K562 (cell line): ENCODE results near the gene UBXN1. TPM values are rescaled to one million over a fixed set of nuclear protein-coding genes. Genes with fewer than 3 reads are reported as not detected.

Source experiments
- BDP1 ChIP-seq: IDR thresholded peaks from 3 replicates; pipeline ENCODE4 v1.6.1; 2011; ENCODE audit not compliant: insufficient read length, insufficient read depth
- CBFA2T2 ChIP-seq: fragments of 450-650 bp; conservative IDR thresholded peaks from 2 replicates; pipeline ENCODE4 v1.6.1; 2017; ENCODE audit warnings: mild to moderate bottlenecking
- CBX8 ChIP-seq: fragments of 200-600 bp; sonication (generic); IDR thresholded peaks from 2 replicates; pipeline ENCODE4 v1.6.1; 2012; ENCODE audit warnings: borderline replicate concordance, mixed run types, low read depth, mild to moderate bottlenecking, moderate library complexity, mixed read lengths, low read length, control low read depth, inconsistent platforms; ENCODE audit not compliant: poor library complexity, severe bottlenecking; ENCODE audit errors: extremely low read depth
- CREBBP ChIP-seq: IDR thresholded peaks from one replicate; pipeline ENCODE4 v1.6.1; 2012; ENCODE audit warnings: low read depth, mild to moderate bottlenecking, control low read depth, inconsistent platforms, low read length
- EWSR1 ChIP-seq: fragments of 450-650 bp; IDR thresholded peaks from 2 replicates; pipeline ENCODE4 v1.6.1; 2018; ENCODE audit warnings: borderline replicate concordance, mild to moderate bottlenecking, low read depth, moderate library complexity; ENCODE audit not compliant: partially characterized antibody
- GABPB2 ChIP-seq: fragments of 250-450 bp; sonication (Bioruptor Pico); conservative IDR thresholded peaks from 2 replicates; pipeline ENCODE4 v1.5.1; 2021; ENCODE audit warnings: mild to moderate bottlenecking
- MCM5 ChIP-seq: fragments of 450-650 bp; IDR thresholded peaks from 2 replicates; pipeline ENCODE4 v1.6.1; 2016; ENCODE audit warnings: low read depth
- PPARD ChIP-seq: fragments of 250-450 bp; sonication (Bioruptor Pico); IDR thresholded peaks from 2 replicates; pipeline ENCODE4 v1.8.0; 2022; ENCODE audit warnings: inconsistent platforms, mild to moderate bottlenecking, moderate library complexity
- RBFOX2 ChIP-seq: fragments of 200-400 bp; formaldehyde crosslinking; IDR thresholded peaks from 2 replicates; pipeline ENCODE4 v1.6.1; 2017; ENCODE audit warnings: low read depth, mild to moderate bottlenecking, low read length, moderate library complexity
- SP2 ChIP-seq: IDR thresholded peaks from 2 replicates; pipeline ENCODE4 v1.6.1; 2011; ENCODE audit warnings: mild to moderate bottlenecking, low read depth, low read length, moderate library complexity; ENCODE audit not compliant: poor library complexity, severe bottlenecking; ENCODE audit errors: extremely low read depth
- STAG1 ChIP-seq: sonication (generic); formaldehyde crosslinking; IDR thresholded peaks from 2 replicates; pipeline ENCODE4 v1.5.0; 2020; ENCODE audit warnings: missing genetic modification reagents, borderline replicate concordance
- U2AF1 ChIP-seq: fragments of 200-400 bp; formaldehyde crosslinking; optimal IDR thresholded peaks from 2 replicates; pipeline ENCODE3; 2017; ENCODE audit warnings: mild to moderate bottlenecking, low read depth, low read length, moderate library complexity
- ZBED1 ChIP-seq: IDR thresholded peaks from 2 replicates; pipeline ENCODE4 v1.6.1; 2014
- ZSCAN32 ChIP-seq: fragments of 450-650 bp; formaldehyde crosslinking; IDR thresholded peaks from 2 replicates; pipeline ENCODE4 v1.4.0; 2020; ENCODE audit warnings: mild to moderate bottlenecking, moderate library complexity
- polyA plus RNA-seq, 8 experiments: library from polyadenylated mRNA; depleted of rRNA in 4 of 8; stranded (reverse) in 5 of 8; unstranded in 3 of 8; fragments of >200 nt; fragmentation: Nextera tagmentation in 2 of 8; fragmentation: Illumina TruSeq in 1 of 8; extraction: Ambion mirVana in 2 of 8; extraction: Trizol in 1 of 8; gene quantifications; 2 replicates each; pipeline versions ENCODE4 v1.2.1 to v1.2.3, GENCODE V29; 2011 to 2014; ENCODE audit warnings: inconsistent platforms in 1 of 8, missing spikeins in 1 of 8
- total RNA-seq, 7 experiments: library from RNA; depleted of rRNA in 6 of 7; stranded (reverse); fragments of >200 nt in 6 of 7; fragmentation: Illumina TruSeq in 2 of 7; extraction: Trizol in 2 of 7; gene quantifications; 2 replicates each; pipeline versions ENCODE4 v1.2.1 to v1.2.3, GENCODE V29; 2011 to 2021; ENCODE audit warnings: low replicate concordance in 1 of 7
- TF ChIP-seq, protein P1 (sequence below): sonication (generic); formaldehyde crosslinking; IDR thresholded peaks from 2 replicates; pipeline ENCODE4 v1.8.0; 2023; ENCODE audit warnings: missing genetic modification reagents, mild to moderate bottlenecking, borderline replicate concordance
- TF ChIP-seq, protein P2 (sequence below), 2 experiments: IDR thresholded peaks; 2 replicates each; pipeline ENCODE4 v1.6.1; 2011; ENCODE audit warnings: borderline replicate concordance in 1 of 2, control low read depth in 1 of 2, low read depth in 1 of 2, low read length in 1 of 2, mild to moderate bottlenecking in 1 of 2, mixed read lengths in 1 of 2, moderate library complexity in 1 of 2; ENCODE audit not compliant: insufficient read depth in 1 of 2, insufficient read length in 1 of 2, poor library complexity in 1 of 2, severe bottlenecking in 1 of 2; ENCODE audit errors: extremely low read depth in 1 of 2
- TF ChIP-seq, protein P3 (sequence below), 3 experiments: IDR thresholded peaks in 2 of 3; conservative IDR thresholded peaks in 1 of 3; 2 replicates each; pipeline ENCODE4 v1.5.1; 2011 to 2012; ENCODE audit warnings: low read length in 3 of 3, mild to moderate bottlenecking in 3 of 3, control low read depth in 2 of 3, improper control_type of control experiment in 1 of 3, inconsistent platforms in 1 of 3, low read depth in 1 of 3, mixed read lengths in 1 of 3, moderate library complexity in 1 of 3; ENCODE audit not compliant: insufficient read depth in 2 of 3

The UBXN1 gene
- total and polyA plus RNA-seq, 9 of the 15 experiments (the other 6 are each of a cell fraction or from before 2014, with no cell fraction given) = 4.8 to 263 (median 99.7) TPM

DNA sequence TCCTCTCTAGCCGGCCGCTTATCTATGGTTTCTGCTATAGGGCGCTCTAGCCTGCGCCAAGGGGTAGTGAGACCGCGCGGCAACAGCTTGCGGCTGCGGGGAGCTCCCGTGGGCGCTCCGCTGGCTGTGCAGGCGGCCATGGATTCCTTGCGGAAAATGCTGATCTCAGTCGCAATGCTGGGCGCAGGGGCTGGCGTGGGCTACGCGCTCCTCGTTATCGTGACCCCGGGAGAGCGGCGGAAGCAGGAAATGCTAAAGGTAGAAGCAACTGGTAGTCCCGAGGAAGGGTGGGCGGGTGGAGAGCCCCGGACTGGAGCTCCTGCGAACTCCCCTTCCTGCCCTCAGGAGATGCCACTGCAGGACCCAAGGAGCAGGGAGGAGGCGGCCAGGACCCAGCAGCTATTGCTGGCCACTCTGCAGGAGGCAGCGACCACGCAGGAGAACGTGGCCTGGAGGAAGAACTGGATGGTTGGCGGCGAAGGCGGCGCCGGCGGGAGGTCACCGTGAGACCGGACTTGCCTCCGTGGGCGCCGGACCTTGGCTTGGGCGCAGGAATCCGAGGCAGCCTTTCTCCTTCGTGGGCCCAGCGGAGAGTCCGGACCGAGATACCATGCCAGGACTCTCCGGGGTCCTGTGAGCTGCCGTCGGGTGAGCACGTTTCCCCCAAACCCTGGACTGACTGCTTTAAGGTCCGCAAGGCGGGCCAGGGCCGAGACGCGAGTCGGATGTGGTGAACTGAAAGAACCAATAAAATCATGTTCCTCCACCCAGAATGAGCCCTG is 7.1 kb downstream of the UBXN1 start, which contains the start of the genes LBHD1 and UQCC3 (continued):
- TF ChIP-seq CBFA2T2 (no peak), U2AF1 (no peak), ZSCAN32 (CRISPR knock-in tag) (no peak), ZBED1 (peak; percentile 43), MCM5 (no peak), PPARD (CRISPR knock-in tag) (no peak), SP2 (peak; percentile 97), BDP1 (no peak), RBFOX2 (peak; percentile 93), CREBBP (no peak), EWSR1 (no peak), GABPB2 (CRISPR knock-in tag) (no peak), STAG1 (no peak), CBX8 (no peak)
- TF ChIP-seq, protein P1, sequence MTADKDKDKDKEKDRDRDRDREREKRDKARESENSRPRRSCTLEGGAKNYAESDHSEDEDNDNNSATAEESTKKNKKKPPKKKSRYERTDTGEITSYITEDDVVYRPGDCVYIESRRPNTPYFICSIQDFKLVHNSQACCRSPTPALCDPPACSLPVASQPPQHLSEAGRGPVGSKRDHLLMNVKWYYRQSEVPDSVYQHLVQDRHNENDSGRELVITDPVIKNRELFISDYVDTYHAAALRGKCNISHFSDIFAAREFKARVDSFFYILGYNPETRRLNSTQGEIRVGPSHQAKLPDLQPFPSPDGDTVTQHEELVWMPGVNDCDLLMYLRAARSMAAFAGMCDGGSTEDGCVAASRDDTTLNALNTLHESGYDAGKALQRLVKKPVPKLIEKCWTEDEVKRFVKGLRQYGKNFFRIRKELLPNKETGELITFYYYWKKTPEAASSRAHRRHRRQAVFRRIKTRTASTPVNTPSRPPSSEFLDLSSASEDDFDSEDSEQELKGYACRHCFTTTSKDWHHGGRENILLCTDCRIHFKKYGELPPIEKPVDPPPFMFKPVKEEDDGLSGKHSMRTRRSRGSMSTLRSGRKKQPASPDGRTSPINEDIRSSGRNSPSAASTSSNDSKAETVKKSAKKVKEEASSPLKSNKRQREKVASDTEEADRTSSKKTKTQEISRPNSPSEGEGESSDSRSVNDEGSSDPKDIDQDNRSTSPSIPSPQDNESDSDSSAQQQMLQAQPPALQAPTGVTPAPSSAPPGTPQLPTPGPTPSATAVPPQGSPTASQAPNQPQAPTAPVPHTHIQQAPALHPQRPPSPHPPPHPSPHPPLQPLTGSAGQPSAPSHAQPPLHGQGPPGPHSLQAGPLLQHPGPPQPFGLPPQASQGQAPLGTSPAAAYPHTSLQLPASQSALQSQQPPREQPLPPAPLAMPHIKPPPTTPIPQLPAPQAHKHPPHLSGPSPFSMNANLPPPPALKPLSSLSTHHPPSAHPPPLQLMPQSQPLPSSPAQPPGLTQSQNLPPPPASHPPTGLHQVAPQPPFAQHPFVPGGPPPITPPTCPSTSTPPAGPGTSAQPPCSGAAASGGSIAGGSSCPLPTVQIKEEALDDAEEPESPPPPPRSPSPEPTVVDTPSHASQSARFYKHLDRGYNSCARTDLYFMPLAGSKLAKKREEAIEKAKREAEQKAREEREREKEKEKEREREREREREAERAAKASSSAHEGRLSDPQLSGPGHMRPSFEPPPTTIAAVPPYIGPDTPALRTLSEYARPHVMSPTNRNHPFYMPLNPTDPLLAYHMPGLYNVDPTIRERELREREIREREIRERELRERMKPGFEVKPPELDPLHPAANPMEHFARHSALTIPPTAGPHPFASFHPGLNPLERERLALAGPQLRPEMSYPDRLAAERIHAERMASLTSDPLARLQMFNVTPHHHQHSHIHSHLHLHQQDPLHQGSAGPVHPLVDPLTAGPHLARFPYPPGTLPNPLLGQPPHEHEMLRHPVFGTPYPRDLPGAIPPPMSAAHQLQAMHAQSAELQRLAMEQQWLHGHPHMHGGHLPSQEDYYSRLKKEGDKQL = no peak
- TF ChIP-seq, protein P2, sequence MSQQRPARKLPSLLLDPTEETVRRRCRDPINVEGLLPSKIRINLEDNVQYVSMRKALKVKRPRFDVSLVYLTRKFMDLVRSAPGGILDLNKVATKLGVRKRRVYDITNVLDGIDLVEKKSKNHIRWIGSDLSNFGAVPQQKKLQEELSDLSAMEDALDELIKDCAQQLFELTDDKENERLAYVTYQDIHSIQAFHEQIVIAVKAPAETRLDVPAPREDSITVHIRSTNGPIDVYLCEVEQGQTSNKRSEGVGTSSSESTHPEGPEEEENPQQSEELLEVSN (IDR thresholded peaks at IDR 0.05; ENCODE audit: borderline replicate concordance in 1 of 2, extremely low read depth in 1 of 2, insufficient read depth in 1 of 2, insufficient read length in 1 of 2, low read depth in 1 of 2, low read length in 1 of 2, poor library complexity in 1 of 2, severe bottlenecking in 1 of 2) = peak; percentile 30 to 58
- TF ChIP-seq, protein P3, sequence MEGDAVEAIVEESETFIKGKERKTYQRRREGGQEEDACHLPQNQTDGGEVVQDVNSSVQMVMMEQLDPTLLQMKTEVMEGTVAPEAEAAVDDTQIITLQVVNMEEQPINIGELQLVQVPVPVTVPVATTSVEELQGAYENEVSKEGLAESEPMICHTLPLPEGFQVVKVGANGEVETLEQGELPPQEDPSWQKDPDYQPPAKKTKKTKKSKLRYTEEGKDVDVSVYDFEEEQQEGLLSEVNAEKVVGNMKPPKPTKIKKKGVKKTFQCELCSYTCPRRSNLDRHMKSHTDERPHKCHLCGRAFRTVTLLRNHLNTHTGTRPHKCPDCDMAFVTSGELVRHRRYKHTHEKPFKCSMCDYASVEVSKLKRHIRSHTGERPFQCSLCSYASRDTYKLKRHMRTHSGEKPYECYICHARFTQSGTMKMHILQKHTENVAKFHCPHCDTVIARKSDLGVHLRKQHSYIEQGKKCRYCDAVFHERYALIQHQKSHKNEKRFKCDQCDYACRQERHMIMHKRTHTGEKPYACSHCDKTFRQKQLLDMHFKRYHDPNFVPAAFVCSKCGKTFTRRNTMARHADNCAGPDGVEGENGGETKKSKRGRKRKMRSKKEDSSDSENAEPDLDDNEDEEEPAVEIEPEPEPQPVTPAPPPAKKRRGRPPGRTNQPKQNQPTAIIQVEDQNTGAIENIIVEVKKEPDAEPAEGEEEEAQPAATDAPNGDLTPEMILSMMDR (IDR thresholded peaks at IDR 0.05 in 2 of 3, conservative IDR thresholded peaks at IDR 0.05 in 1 of 3; ENCODE audit: insufficient read depth in 2 of 3, low read depth in 1 of 3, low read length in 3 of 3) = no peak
